Measurements from ENCODE around the gene HDAC9.

DNA sequence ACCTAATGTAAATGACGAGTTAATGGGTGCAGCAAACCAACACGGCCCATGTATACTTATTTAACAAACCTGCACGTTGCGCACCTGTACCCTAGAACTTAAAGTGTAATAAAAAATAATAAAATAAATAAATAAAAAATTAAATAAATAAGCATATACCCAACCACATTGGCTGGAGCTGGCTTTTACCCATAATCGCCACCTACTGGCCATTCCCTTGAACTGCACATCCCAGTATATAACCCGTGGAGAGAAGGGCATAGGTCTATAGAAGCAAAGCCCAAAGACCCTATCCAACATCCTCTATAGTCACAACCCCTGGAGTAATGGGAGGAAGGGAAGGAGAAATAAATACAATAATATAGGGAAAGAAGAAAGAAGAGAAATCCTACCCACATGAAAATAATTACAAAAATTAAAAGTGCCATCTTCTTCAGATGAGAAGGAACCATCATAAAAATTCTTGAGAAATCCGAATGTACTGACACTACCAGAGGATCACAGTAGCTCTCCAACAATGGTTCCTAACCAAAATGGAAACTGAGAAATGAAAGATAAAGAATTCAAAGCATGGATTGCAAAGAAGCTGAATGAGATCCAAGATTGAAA is 556.3 kb downstream of the HDAC9 start:
- TF ChIP-seq EZH2phosphoT487 (IDR thresholded peaks at IDR 0.05; ENCODE audit: borderline replicate concordance, low read depth), result no peak
- TF ChIP-seq POLR2AphosphoS5 (IDR thresholded peaks at IDR 0.05; ENCODE audit: low read depth, low read length), result no peak
- peak; percentile 69 for TF ChIP-seq CTCF (IDR thresholded peaks at IDR 0.05)
- TF ChIP-seq RAD21 (IDR thresholded peaks at IDR 0.05; ENCODE audit: low read length), result no peak

Data from SK-N-SH (cell line).